Fibroblast of skin of abdomen (primary cell): ENCODE measurements around the gene MAOB.

Experiments
- DNase-seq: peaks from one replicate; pipeline ENCODE4 v3.0.0-alpha.2; 2013

MAOB gene

DNA sequence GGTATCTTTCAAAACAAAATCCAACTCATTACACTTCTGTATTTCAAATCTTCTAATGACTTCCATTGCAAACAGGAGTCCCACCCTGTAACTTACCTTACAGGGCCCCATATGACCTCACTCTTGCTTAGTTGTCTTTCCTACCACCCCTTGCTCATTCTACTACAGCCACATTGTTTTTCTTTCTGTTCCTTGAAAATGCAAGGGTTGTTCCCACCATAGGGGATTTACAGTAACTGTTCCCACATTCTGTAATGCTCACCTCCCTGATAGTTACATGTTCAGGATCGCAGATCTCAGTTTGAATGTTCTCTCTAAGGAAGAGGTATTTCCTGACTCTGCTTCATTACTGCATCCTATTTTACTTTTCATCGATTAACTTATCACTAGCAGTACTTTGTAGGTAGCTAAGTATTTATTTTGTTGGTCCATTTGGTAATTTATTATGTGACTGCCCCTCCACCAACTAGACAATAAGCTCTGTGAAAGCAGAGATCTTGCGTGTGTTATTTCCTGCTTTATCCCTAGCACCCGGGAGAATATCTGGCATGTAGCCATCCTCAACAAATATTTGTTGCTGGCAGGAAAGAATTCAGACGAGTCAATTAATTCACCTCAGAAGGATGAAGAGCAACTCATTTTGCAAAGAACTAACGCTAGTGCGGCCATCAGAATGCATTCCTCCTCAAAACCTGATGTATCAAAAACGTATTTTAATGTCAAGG, 21.4 kb downstream of the MAOB start:
- DNase-seq, result peak; percentile 22

DNA sequence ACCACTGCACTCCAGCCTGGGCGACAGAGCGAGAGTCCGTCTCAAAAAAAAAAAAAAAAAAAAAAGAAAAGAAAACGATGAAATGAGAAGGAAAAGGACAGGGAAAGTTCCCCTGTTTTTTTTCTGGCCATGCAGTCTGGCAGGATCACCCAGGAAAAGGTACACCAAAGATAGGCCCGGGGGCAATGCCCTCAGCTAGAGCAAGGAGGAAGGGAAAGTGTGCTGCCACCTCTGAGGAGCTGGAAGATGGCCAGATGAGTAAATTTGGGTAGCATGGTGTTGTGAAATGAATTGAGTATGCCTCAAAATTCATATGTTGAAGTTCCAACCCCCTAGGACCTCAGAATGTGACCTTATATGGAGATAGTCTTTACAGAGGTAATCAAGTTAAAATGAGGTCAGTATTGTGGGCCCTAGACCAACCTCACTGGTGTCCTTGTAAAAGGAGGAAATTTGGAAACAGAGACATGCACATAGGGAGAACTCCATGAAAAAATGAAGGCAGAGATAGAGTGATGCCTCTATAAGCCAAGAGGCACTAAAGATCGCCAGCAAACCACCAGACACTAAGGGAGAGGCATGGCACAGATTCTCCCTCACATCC, 28.9 kb downstream of the MAOB start:
- no peak for DNase-seq

DNA sequence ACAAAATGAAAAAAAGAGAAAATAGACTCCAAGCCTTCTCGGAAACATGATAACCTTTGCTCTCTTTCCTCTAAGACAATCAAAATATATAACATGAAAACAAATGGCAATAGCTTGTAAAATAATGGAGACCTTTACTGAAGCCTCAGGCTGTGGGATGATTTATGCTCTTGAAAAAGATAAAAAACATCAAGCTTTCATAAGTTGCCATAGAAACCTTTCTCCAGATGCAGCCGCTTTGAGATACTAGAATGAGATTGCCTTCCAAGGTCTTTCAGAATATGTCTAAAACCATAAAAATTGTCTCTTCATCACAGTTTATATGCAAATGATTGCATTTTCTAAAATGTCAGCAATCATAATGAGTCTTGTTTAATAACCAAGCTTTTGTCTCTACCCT, 31.6 kb downstream of the MAOB start:
- no peak for DNase-seq

DNA sequence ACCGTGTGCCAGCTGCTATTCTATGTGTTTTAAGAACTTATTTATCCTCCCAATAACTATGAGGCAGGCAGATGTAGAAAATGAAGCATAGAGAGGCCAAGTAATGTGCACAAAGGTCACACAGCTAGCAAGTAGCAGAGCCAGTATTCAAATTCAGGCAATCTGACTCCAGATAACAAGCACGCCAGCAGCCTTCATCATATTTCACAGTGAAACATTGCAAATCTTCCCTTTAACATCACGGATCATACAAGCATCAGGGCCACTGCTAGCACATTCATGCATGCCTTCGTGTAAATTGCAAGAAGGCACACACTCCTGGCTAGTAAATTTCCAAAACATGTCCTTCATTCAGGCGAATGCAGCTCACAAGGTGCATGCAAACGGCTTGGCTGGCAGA, 33.1 kb downstream of the MAOB start:
- no peak for DNase-seq

DNA sequence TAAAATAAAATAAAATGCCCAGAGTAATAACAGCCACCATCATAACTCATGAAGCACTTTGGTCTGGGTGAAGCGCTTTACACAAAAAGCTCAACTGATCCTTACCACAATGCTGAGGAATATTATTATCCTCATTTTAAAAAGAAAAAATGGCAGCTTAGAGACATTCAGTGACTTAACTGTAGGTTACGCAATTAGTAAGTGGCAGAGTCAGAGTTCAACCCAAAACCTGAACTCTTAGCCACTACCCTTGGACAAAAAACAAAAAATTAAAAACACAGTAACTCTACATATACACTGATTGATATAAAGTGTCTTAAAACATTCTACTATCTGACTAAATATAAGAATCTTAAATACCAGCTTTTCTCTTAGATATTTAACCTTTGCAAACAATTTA, 34.9 kb downstream of the MAOB start:
- no peak for DNase-seq

DNA sequence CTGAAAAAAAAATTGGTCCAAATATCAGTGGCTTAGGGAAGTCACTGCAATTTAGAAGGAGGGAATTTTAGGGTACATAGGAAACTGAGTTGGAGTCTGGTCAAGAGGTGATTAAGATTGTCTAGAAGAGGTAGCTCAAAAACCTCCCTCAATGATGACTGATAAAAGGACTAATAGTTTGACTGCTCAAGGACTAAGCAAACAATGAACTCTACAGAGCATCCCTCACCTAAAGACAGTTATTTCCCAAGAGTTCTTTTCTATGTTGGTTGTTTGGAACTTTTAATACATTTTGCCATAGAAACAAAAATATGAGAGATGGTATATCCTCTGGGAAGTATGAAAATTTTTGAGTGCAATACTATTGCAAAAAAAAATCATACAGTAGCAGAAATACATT, 35.7 kb downstream of the MAOB start:
- no peak for DNase-seq

DNA sequence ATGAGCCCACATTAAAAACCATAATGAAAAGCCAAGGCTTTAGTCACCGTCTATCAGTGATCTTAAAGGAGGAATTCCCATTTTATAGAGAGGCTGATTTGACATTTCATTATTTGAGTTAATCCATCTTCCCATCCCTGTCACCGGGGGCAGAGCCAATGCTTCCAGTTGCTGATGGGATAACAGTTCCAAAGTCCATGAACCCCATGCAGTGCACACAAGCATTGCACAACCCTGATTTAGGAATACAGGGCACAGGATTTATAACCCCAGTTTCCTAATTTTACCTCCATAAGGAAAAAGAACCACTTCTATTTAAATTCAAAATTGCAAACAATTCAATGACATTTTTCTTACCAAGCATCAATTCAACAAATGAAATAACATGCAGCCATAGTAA, 36.5 kb downstream of the MAOB start:
- DNase-seq, result no peak

DNA sequence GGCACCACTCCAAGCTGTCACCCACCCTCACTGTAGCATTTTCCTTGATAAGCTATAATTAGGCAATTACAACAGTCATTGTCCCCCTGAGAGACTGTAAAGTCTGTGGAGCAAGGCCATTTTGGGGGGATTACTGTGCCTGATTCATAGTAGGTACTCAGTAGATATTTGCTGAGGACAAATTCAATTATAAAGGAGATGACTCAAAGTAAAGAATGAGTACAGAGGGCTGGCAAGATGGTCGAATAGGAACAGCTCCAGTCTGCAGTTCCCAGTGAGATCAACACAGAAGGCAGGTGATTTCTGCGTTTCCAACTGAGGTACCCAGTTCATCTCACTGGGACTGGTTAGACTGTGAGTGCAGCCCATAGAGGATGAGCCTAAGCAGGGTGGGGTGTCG, 42.0 kb downstream of the MAOB start:
- DNase-seq, result no peak

DNA sequence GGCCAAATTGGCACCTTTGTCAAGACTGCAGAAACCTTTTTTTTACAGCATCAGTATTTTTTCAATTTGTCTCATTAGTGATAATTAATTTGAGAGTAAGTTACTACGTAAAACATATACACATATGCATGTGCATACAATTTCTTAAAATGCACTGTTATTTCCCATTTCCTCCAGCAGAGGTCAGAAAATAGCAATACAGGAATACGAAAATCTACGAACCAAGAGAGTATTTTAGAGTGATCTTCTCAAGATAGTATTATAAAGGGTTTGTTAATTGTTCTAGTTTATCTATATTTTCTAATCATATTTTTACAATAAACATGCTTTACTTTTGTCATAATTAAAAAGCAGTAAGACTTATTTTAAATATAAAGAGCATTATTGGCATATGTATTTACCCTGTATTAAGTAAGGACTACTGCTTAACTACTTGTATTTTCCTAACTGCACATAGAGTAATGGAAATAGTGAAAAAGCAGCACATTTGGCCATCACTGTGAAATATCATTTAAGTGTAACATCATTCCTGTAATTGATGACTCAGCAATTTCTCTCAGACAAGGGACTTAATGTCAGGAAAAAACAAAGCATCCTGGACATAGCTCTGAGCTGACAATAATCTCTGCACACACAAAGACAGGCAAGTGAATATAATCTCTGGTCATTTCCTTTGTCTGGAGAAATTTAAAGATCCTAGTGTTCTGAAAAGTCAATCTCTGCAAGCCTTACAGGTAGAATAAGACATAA, 45.6 kb downstream of the MAOB start:
- DNase-seq, result no peak

DNA sequence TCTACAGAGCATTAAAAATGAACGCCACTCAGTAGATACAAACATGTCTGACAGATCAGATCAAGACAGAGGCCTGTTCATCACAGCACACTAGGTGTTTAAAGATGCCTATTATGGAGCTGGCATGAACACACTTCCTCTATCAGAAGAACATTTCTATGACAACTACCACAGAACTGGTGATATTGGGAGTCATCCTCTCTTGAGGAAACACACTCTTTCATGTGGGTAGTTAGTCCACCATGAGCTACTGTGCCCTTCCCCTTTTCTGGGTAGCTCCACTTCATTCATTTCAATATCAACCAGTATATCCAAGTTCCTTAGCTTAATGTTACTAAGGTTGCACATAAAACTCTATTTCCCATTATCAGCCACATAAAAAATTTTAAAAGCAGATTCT, 46.7 kb downstream of the MAOB start:
- DNase-seq, result no peak

DNA sequence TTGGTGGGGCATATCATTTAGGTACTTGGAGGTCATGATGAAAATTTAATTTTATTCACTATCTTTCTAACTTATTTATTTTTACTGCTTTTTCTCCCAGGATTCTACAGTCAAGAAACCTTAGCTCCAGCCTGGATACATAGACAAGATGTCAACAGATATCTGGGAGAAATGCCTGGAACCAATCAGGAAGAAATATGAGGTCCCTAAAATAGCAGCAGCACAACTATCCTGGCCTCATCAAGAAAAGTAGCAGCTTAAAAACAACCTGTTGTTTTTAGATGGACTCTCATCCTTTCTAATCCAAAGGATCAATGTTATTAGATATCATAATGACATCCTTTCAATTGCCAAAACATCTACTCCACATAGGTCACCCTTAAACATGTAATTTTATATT, 54.5 kb downstream of the MAOB start:
- no peak for DNase-seq

DNA sequence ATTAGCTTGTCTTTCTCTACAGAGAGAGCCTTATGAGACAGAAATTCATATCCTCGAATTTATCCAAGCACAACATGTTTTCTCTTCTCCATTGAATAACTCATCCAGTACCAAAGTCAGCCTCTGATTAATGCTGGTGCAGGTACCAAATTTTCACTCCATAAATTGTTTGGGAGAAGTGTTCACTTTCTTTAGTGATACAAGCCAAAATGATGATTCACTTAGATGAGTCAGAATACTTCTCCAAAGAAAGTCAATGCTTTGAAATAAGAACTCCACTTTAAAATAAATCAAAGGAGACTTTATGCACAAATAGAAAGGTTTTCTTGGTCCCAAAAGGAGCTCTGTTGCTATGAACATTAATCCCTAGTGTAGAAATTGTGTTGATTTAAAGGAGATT, 60.2 kb downstream of the MAOB start:
- peak; percentile 36 for DNase-seq

DNA sequence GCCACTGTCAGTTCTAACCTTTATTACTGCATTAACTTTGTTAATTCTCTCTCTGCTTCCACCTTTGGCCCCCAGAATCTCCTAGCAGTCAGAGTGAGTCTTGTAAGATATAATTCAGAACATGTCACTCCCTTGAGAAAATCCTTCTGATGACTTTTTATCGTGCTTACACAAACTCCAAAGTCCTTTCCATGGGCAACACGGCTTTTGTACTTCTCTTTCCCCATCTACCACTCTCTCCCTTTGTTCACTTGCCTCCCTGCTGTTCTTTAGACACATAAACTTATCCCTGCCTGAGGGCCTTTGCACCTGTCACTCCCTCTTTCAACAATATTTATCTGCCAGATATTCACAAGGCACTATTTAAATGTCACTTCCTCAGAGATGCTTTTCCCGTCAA, 64.8 kb downstream of the MAOB start:
- DNase-seq, result no peak

DNA sequence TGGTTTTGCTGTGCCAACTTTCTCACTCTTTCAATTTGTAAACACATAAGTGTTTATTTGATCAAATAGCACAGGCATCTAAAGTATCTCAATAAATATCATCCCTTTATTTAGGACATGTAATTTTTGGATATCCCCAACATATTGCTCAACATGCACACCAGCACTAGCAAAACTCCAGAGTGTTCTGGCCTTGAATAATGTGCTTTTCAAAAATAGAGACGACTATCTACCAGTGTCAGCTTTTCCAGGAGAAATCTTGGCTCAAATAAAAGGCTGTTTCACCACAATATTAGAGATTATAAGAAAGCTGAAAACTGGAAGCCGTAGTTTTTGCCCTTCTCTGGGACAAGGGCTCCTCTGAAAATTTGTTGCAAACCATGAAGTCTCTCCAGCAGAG, 67.0 kb downstream of the MAOB start:
- DNase-seq, result no peak

DNA sequence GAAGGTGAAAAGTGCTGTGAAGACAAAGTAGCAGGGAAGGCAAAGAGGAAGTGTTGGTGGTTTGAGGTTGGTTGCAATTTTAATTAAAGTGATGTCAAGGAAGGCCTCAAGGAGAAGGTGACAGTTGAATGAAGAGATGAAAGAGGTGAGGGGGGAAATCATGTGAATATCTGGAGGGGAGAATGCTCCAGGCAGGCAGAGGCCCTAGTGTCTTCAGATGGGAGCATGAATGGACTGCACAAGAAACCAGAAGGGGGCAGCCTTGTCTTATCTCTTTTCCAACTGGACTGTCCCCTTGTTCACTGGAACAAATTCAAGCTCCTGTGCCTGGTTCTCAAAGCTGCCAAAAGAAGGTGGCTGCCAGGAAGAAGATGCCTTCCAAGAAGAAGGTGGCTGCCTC, 68.4 kb downstream of the MAOB start:
- no peak for DNase-seq

DNA sequence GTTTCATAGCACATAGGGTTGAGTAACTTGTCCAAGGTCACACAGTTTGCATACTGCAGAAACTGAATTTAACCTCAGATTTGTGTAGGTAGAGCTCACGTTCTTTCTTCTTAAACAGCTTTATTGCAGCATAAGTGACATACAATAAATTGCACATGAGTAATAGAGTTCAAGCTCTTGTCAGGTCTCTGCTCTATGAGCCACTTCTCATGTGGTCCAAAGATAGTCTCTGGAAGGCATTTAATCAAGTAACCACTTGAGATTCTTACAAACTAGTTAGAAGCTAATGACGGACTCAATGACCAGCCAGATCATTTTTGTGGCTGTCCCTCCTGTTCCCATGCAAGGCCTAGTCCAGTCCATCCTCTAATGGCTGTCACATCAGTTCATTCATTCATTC, 68.9 kb downstream of the MAOB start:
- no peak for DNase-seq

DNA sequence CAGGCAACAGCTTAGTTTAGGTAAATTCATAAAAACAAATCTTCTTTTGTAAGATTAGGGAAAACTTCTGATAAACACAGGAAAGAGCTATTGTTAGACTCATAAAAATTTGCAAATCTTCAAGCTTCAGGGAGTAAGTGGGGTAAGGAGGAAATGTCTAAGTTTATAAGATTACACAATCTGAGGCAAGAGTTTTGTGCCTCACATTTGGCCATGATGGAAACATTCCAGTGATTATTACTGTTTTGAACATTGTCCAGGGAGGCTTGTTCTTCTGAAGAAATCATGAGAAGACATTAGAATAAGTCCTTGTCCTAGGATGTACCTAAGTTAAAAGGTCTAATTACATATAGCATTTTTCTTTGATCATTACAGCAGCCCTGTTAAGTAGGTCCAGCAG, 72.8 kb downstream of the MAOB start:
- peak; percentile 6 for DNase-seq

DNA sequence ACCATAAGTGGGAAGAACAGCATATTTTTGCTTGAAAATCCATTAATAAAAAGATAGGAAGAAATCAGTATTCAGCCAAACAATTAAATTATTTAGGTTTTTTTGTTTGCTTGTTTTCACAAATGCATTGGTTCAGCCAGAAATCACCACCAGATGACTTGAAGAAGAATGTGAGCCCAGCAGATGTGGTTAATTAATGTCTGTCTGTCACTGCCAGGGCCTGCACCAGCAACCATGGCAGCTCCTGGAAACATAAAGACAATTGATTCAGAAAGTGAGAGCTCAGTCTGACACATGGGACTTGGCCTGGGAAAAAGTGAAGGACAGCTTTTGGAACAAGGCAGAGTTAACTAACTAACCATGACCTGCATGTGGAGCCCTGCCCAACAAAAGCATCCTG, 74.0 kb downstream of the MAOB start:
- no peak for DNase-seq

DNA sequence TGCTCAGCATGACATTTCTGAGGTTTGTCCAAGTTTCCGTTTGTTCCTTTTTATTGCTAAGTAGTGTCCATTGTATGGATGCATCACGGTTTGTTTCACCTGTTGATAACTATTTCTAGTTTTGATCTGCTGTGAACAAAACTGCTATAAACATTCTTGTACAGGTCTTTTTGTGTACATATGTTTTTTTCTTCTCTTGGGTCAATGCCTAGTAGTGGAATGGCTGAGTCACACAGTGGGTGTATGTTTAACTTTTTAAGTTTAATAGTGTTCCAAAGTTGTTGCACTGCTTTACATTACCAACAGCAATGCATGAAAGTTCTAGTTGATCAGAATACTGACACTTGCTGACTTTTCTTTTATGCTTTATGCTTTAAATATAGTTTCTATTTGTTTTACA, 76.7 kb downstream of the MAOB start:
- no peak for DNase-seq

DNA sequence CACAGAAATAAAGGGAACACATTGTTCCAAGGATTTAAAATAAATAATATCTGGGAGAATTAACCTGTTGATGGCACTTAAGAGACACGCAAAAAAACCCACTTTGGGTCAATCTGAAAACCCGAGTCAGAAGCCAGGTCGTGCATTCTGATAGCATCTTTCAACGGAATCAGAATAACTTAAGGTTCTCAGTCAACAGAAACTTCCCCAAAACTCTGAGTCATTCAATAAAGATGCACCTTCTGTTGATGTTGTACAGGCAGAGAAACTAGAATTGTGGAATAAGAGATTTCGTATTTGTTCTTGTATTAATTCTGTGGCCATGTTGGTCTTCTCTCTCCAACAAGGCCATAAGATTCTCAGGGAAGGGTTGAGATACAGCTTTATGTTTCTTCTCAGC, 78.2 kb downstream of the MAOB start:
- no peak for DNase-seq

DNA sequence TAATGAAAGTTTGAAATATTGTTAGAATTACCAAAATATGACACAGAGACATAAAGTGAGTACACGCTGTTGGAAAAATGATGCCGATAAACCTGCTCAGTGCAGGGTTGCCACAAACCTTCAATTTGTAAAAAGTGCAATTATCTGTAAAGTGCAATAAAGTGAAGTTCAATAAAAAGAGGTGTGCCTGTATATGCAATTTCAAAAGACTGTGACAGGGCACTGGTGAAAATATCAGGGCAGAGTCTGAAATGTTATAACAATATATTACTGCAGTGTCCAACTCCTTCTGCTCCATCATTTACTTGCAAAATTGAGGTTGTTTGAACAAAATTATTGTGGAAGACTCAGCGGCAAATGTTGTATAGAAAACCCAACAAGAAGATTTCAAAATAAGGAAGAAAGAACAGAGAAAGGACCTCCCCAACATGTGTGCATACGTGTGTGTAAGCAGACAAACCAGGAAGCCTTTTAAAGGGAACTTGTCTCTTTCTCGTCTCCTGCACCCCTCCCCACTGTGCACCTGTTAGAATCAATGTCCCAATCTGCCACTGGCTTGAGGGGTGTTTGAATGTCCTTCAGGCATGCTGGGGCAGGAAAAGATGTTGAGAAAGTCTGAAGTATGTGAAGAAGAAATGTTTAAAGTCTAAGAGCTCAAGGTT, 96.2 kb downstream of the MAOB start:
- DNase-seq, result no peak

DNA sequence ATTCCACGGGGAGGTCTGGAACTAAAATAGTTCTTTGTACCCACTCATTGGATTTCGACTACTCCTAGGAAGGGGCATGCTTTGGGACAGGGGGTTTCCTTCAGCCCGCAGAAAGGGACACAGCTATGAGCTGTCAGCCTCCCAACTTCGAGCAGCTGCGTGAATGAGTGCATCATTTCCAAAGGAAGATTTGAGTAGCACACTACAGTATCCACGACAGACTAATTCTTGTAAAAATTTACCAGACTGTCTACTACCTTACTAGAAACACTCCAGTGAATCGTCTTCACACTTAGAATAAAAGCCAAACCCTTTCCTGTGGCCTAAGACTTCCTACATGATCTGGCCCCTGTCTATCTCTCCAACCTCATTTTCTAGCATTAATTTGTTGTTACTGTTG, 124.2 kb downstream of the MAOB start:
- no peak for DNase-seq

DNA sequence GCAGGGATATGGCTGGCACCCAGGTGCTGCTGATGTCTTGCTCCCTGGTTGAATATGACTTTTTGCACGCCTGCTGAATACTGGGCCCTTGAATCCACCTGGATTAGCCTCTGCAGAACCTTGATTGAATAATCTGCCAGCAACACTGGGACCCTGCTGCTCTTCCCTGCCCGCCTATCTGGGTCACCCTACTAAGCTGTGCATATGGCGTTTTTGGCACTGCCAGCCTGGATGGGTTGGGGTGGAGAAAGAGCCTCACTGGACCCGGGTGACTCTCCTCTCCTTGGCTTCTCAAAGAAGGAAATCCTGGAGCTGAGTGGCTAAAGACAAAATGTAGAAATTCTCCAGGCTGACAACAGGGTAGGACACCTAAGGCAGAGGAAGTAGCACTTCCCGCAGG, 126.2 kb downstream of the MAOB start:
- no peak for DNase-seq

DNA sequence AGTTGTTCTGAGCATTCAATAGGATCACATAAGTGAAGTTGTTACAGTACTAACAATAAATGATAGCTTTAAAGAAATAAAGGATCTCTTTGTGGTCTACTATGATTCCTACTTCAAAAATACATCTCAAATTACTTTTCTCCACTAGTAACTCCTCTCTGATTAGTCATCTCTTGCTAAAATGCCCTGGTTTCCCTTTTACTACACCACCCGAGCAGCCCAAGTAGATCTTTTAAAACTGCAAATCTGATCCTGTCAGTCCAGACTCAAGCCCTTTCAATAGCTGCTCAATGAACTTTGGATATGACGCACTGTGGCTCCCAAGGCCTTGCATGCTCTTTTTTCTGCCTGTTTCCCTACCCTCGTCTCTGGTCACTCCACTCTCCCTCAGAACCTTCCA, 128.6 kb downstream of the MAOB start:
- peak; percentile 1 for DNase-seq
